Measurements from ENCODE around the gene ACACA.

Gene ACACA

DNA sequence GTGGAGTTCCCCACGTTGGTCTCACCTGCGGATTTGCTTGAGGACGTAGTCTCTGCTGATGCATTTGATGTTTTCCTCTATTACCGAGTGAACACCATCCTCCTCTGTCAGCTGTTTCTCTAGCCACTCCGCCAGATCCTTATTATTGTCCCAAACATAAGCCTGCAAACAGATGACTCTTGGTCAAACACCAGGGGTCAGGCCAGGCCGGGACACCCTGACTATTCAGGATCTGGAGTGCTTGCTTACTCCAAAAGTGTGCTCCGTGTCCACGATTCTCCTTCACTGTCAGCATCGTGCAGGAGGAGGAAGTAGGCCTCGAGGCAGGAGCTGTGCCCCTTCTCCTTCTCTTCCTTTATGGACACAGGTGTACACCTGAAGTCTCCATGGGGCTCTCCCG is 317.7 kb downstream of the ACACA start:
- ATAC-seq: no peak
- TF ChIP-seq, protein P1, sequence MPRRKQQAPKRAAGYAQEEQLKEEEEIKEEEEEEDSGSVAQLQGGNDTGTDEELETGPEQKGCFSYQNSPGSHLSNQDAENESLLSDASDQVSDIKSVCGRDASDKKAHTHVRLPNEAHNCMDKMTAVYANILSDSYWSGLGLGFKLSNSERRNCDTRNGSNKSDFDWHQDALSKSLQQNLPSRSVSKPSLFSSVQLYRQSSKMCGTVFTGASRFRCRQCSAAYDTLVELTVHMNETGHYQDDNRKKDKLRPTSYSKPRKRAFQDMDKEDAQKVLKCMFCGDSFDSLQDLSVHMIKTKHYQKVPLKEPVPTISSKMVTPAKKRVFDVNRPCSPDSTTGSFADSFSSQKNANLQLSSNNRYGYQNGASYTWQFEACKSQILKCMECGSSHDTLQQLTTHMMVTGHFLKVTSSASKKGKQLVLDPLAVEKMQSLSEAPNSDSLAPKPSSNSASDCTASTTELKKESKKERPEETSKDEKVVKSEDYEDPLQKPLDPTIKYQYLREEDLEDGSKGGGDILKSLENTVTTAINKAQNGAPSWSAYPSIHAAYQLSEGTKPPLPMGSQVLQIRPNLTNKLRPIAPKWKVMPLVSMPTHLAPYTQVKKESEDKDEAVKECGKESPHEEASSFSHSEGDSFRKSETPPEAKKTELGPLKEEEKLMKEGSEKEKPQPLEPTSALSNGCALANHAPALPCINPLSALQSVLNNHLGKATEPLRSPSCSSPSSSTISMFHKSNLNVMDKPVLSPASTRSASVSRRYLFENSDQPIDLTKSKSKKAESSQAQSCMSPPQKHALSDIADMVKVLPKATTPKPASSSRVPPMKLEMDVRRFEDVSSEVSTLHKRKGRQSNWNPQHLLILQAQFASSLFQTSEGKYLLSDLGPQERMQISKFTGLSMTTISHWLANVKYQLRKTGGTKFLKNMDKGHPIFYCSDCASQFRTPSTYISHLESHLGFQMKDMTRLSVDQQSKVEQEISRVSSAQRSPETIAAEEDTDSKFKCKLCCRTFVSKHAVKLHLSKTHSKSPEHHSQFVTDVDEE (CRISPR knock-in tag; IDR thresholded peaks at IDR 0.05): no peak
- TF ChIP-seq, protein P2, sequence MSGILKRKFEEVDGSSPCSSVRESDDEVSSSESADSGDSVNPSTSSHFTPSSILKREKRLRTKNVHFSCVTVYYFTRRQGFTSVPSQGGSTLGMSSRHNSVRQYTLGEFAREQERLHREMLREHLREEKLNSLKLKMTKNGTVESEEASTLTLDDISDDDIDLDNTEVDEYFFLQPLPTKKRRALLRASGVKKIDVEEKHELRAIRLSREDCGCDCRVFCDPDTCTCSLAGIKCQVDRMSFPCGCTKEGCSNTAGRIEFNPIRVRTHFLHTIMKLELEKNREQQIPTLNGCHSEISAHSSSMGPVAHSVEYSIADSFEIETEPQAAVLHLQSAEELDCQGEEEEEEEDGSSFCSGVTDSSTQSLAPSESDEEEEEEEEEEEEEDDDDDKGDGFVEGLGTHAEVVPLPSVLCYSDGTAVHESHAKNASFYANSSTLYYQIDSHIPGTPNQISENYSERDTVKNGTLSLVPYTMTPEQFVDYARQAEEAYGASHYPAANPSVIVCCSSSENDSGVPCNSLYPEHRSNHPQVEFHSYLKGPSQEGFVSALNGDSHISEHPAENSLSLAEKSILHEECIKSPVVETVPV (CRISPR knock-in tag; IDR thresholded peaks at IDR 0.05): no peak
- TF ChIP-seq, protein P3, sequence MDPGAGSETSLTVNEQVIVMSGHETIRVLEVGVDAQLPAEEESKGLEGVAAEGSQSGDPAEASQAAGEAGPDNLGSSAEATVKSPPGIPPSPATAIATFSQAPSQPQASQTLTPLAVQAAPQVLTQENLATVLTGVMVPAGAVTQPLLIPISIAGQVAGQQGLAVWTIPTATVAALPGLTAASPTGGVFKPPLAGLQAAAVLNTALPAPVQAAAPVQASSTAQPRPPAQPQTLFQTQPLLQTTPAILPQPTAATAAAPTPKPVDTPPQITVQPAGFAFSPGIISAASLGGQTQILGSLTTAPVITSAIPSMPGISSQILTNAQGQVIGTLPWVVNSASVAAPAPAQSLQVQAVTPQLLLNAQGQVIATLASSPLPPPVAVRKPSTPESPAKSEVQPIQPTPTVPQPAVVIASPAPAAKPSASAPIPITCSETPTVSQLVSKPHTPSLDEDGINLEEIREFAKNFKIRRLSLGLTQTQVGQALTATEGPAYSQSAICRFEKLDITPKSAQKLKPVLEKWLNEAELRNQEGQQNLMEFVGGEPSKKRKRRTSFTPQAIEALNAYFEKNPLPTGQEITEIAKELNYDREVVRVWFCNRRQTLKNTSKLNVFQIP (CRISPR knock-in tag; IDR thresholded peaks at IDR 0.05; ENCODE audit: borderline replicate concordance, low read depth): no peak
- TF ChIP-seq ZC3H10 (CRISPR knock-in tag; IDR thresholded peaks at IDR 0.05): no peak
- TF ChIP-seq ZNF565 (CRISPR knock-in tag; conservative IDR thresholded peaks at IDR 0.05; ENCODE audit: low read depth): no peak
- TF ChIP-seq GLIS3 (CRISPR knock-in tag; IDR thresholded peaks at IDR 0.05): no peak
- no peak for TF ChIP-seq ZNF8 (CRISPR knock-in tag; IDR thresholded peaks at IDR 0.05)
- TF ChIP-seq RARB (CRISPR knock-in tag; IDR thresholded peaks at IDR 0.05): no peak
- no peak for TF ChIP-seq BACH2 (CRISPR knock-in tag; IDR thresholded peaks at IDR 0.05; ENCODE audit: borderline replicate concordance)
- no peak for TF ChIP-seq OSR1 (CRISPR knock-in tag; IDR thresholded peaks at IDR 0.05)
- TF ChIP-seq TOX (CRISPR knock-in tag; IDR thresholded peaks at IDR 0.05; ENCODE audit: borderline replicate concordance): no peak
- TF ChIP-seq PPARA (CRISPR knock-in tag; IDR thresholded peaks at IDR 0.05; ENCODE audit: borderline replicate concordance): no peak
- no peak for TF ChIP-seq ESRRG (CRISPR knock-in tag; IDR thresholded peaks at IDR 0.05)
- no peak for TF ChIP-seq ISL1 (CRISPR knock-in tag; IDR thresholded peaks at IDR 0.05)
- TF ChIP-seq ZNF70 (CRISPR knock-in tag; IDR thresholded peaks at IDR 0.05): no peak
- no peak for TF ChIP-seq CSDC2 (CRISPR knock-in tag; IDR thresholded peaks at IDR 0.05)
- no peak for TF ChIP-seq ZFP3 (CRISPR knock-in tag; IDR thresholded peaks at IDR 0.05)
- no peak for TF ChIP-seq TCF4 (CRISPR knock-in tag; IDR thresholded peaks at IDR 0.05; ENCODE audit: borderline replicate concordance)

DNA sequence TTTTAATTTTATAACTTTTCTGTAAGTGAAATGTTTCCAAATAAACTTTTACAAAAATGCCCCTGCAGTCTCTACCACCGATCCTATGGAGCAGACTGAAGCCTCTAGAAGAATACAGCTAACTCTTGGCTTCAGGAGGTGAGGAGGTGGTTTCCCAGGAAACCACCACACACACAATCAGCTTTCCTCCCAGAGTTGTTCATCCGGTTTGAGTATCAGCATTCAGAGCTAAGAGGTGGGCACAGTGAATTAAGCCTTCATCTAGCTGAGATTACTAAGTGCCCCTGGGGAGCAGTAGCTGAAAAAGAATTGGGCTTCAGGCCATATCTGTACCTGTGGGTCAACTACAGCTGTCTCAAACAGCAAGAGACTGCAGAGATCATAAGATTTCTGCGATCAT is 318.2 kb downstream of the ACACA start:
- TF ChIP-seq OSR1 (CRISPR knock-in tag; IDR thresholded peaks at IDR 0.05): no peak
- TF ChIP-seq SNAI2 (CRISPR knock-in tag; IDR thresholded peaks at IDR 0.05): no peak
- TF ChIP-seq, protein P1 (CRISPR knock-in tag; IDR thresholded peaks at IDR 0.05): no peak
- TF ChIP-seq ZC3H10 (CRISPR knock-in tag; IDR thresholded peaks at IDR 0.05): no peak
- no peak for ATAC-seq

DNA sequence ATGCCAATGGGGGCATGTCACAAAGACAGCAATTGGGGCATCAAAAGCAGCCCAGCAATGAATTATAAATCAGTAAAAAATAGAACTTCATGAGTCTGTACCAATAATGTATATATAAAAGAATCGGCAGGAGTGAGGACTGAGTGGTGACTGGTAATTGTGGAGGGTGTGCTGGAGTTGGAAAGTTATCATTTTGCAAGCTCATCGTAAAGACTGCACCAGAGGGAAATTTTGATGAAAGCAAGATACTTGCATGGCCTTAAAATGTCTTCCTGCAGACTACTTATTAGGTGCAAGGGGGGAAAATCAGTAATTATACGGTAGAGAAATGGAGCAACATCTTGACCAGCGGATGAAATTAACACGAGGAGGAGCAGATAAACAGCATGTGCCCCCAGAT is 319.0 kb downstream of the ACACA start:
- no peak for ATAC-seq
- TF ChIP-seq RARB (CRISPR knock-in tag; IDR thresholded peaks at IDR 0.05) (no peak), ZNF8 (CRISPR knock-in tag; IDR thresholded peaks at IDR 0.05) (no peak), ISL1 (CRISPR knock-in tag; IDR thresholded peaks at IDR 0.05) (no peak), PPARA (CRISPR knock-in tag; IDR thresholded peaks at IDR 0.05; ENCODE audit: borderline replicate concordance) (no peak), TCF4 (CRISPR knock-in tag; IDR thresholded peaks at IDR 0.05; ENCODE audit: borderline replicate concordance) (no peak), ZNF565 (CRISPR knock-in tag; conservative IDR thresholded peaks at IDR 0.05; ENCODE audit: low read depth) (no peak), ESRRG (CRISPR knock-in tag; IDR thresholded peaks at IDR 0.05) (no peak), ZNF70 (CRISPR knock-in tag; IDR thresholded peaks at IDR 0.05) (no peak), CSDC2 (CRISPR knock-in tag; IDR thresholded peaks at IDR 0.05) (no peak), ZC3H10 (CRISPR knock-in tag; IDR thresholded peaks at IDR 0.05) (no peak)
- TF ChIP-seq, protein P1 (CRISPR knock-in tag; IDR thresholded peaks at IDR 0.05): no peak
- TF ChIP-seq, protein P2 (CRISPR knock-in tag; IDR thresholded peaks at IDR 0.05): no peak
- TF ChIP-seq, protein P4, sequence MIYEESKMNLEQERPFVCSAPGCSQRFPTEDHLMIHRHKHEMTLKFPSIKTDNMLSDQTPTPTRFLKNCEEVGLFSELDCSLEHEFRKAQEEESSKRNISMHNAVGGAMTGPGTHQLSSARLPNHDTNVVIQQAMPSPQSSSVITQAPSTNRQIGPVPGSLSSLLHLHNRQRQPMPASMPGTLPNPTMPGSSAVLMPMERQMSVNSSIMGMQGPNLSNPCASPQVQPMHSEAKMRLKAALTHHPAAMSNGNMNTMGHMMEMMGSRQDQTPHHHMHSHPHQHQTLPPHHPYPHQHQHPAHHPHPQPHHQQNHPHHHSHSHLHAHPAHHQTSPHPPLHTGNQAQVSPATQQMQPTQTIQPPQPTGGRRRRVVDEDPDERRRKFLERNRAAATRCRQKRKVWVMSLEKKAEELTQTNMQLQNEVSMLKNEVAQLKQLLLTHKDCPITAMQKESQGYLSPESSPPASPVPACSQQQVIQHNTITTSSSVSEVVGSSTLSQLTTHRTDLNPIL (CRISPR knock-in tag; IDR thresholded peaks at IDR 0.05; ENCODE audit: low read depth): no peak
- TF ChIP-seq, protein P3 (CRISPR knock-in tag; IDR thresholded peaks at IDR 0.05; ENCODE audit: borderline replicate concordance, low read depth): no peak
